Breast epithelium (tissue), 3 donors: ENCODE measurements around the gene ITGB2.

Experiments used
- POLR2A ChIP-seq: fragments of 450-650 bp; IDR thresholded peaks from one replicate; pipeline ENCODE4 v1.6.1; 2016; ENCODE audit warnings: antibody characterized with exemption, mild to moderate bottlenecking, moderate library complexity
- POLR2AphosphoS5 ChIP-seq, 3 donors: sonication (generic); formaldehyde crosslinking; IDR thresholded peaks; one replicate each; pipeline ENCODE4 v1.6.1; 2017; ENCODE audit warnings: antibody characterized with exemption in 3 of 3
- TF ChIP-seq, protein P1 (sequence below), 3 donors: fragments of 450-650 bp; IDR thresholded peaks; one replicate each; pipeline ENCODE4 v1.5.1; 2016 to 2017; ENCODE audit warnings: antibody characterized with exemption in 3 of 3, mild to moderate bottlenecking in 3 of 3, moderate library complexity in 3 of 3

DNA sequence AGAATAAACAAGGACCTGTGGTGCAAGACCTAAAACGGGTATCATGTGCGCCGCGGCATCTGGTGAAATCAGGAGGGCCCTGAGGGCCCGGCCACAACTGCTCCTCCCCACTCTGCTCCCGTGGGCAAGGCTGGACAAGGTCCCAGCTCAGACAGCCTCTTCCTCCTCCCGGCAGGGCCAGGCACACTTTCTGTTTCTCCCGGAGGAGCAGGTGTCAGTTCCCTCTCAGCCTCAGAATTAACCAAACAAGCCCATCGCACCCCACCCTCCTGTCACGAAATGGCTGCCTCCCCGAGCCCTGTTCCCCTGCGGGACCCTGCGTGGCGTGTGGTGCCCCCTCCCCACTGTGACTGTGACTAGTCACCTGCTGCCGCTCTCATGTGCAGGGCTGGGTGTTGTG is 62.4 kb downstream of the ITGB2 start:
- TF ChIP-seq, protein P1, sequence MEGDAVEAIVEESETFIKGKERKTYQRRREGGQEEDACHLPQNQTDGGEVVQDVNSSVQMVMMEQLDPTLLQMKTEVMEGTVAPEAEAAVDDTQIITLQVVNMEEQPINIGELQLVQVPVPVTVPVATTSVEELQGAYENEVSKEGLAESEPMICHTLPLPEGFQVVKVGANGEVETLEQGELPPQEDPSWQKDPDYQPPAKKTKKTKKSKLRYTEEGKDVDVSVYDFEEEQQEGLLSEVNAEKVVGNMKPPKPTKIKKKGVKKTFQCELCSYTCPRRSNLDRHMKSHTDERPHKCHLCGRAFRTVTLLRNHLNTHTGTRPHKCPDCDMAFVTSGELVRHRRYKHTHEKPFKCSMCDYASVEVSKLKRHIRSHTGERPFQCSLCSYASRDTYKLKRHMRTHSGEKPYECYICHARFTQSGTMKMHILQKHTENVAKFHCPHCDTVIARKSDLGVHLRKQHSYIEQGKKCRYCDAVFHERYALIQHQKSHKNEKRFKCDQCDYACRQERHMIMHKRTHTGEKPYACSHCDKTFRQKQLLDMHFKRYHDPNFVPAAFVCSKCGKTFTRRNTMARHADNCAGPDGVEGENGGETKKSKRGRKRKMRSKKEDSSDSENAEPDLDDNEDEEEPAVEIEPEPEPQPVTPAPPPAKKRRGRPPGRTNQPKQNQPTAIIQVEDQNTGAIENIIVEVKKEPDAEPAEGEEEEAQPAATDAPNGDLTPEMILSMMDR (IDR thresholded peaks at IDR 0.05) = no peak
- TF ChIP-seq POLR2AphosphoS5 (IDR thresholded peaks at IDR 0.05) = no peak
- no peak for TF ChIP-seq POLR2A
